Myometrial cell (primary cell): ENCODE results near the gene NOS1. TPM values are rescaled to one million over a fixed set of nuclear protein-coding genes. Genes with fewer than 3 reads are reported as not detected.

Experiments used
- total RNA-seq: library from RNA; depleted of rRNA; stranded (reverse); fragments of >200 nt; gene quantifications from 2 replicates; pipeline ENCODE4 v1.2.3, GENCODE V29; 2015

Gene NOS1
- total RNA-seq, result not detected in 2 replicates

DNA sequence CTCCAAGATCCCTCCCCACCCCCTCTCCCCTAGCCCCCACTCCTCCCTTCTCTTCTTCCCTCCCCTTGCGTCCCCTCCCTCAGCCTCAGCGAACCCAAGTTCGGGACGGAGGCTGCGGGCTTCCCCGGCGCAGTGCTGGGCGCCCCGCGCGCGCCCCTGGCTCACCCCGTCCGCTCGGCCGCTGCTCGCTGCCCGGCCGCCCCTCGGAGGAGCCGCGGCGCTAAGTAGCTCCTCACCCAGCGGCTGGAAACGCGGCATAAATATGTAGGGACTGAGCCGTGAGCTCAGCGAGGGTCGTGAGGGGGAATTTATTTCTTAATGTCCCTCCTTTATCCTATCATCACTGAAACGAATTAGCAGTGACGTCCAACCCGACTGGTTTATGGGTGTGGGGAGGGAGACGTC is at the start of gene NOS1:
Gene NOS1, minus strand, starts transcription at position 280 of the 405 bp plus-strand sequence. CDS start 30,557 bp downstream, outside the sequence.

GRCh38 chr12:117190210-117190781 is 171.1 kb downstream of the NOS1 start, which contains the start of gene FBXO21:
Gene FBXO21 (minus strand): TSS chr12:117190470. CDS start chr12:117190456, 14 bp downstream.

Other genes with a start within 250 kb of the NOS1 start
- 21.9 and 74.8 TPM in 2 replicates for gene FBXO21, start 171.2 kb downstream of the NOS1 start, total RNA-seq